ENCODE measurements around the gene WNT3A. TPM values are rescaled to one million over a fixed set of nuclear protein-coding genes. Genes with fewer than 3 reads are reported as not detected.
"Not testable (repeated sequence)": the region's sequence is repeated elsewhere in the genome, so short reads cannot be mapped to it uniquely, and the experiment has no call there.

Gene WNT3A
- total and polyA plus RNA-seq, 2 of the 4 experiments (the other 2 are of a cell fraction) = not detected

- H3K4me1 ChIP-seq (ENCODE audit: control insufficient read depth, insufficient read depth, low read length); H2BK15ac ChIP-seq (ENCODE audit: low read depth, low read length); H3K14ac ChIP-seq (replicated peaks; ENCODE audit: low read depth, low read length); H3K23ac ChIP-seq (ENCODE audit: low read depth, low read length); H3K27ac ChIP-seq (ENCODE audit: insufficient read depth, low read length); H3K18ac ChIP-seq (ENCODE audit: low read depth, low read length); H2BK5ac ChIP-seq (ENCODE audit: low read depth, low read length, poor library complexity, severe bottlenecking); H4K8ac ChIP-seq (ENCODE audit: low read depth in 2 of 2, low read length in 2 of 2); H3K56ac ChIP-seq (ENCODE audit: extremely low read depth, insufficient read depth, low read length); H3K79me1 ChIP-seq (ENCODE audit: low read depth in 1 of 2, low read length in 2 of 2); H3K9me1 ChIP-seq (ENCODE audit: insufficient read depth, low read length); H2AFZ ChIP-seq (replicated peaks; ENCODE audit: low read length, poor library complexity); H3K4me3 ChIP-seq (ENCODE audit: insufficient read depth, low read depth, low read length); H4K5ac ChIP-seq (ENCODE audit: low read depth, low read length); ATAC-seq (ENCODE audit: low read depth); DNase-seq; H2AK5ac ChIP-seq (ENCODE audit: low read depth, low read length); H3K9me3 ChIP-seq (ENCODE audit: control insufficient read depth, insufficient read depth, low read length); intact Hi-C loops (cut with micrococcal nuclease); dilution Hi-C loops (cut with HindIII; ENCODE audit: low sequenced_read_pairs, unreplicated experiment); CTCF ChIA-PET; H3K9ac ChIP-seq (ENCODE audit: low read depth, low read length); H2BK20ac ChIP-seq (ENCODE audit: low read depth, low read length); H2AK9ac ChIP-seq (replicated peaks; ENCODE audit: low read depth, low read length, poor library complexity); H4K20me1 ChIP-seq (ENCODE audit: insufficient read depth, low read length); in situ Hi-C loops (cut with MboI; ENCODE audit: low sequenced_read_pairs); H4K91ac ChIP-seq (ENCODE audit: insufficient read depth, low read depth, low read length); BruUV-seq (replicated peaks); H3K27me3 ChIP-seq (ENCODE audit: control insufficient read depth, insufficient read depth, low read length); H3K4ac ChIP-seq (ENCODE audit: low read depth, low read length); H3K4me2 ChIP-seq (ENCODE audit: low read depth, low read length); H2BK120ac ChIP-seq (ENCODE audit: low read depth, low read length); H3K36me3 ChIP-seq (ENCODE audit: control insufficient read depth, insufficient read depth, low read length); POLR2A ChIA-PET (ENCODE audit: unreplicated experiment): not testable (repeated sequence)
- 60% methylated on average over 2 of the region's 19 CpGs; no CpG with 5 or more reads in 1 of the 2 experiments for WGBS, 2 experiments (ENCODE audit: extremely low coverage in 2 of 2, insufficient read length in 1 of 2)
These were observed 34.5 kb upstream of the WNT3A start for GRCh38 chr1:227972283-227972679.

GRCh38 chr1:227972843-227973374, 33.9 kb upstream of the WNT3A start:
- CTCF ChIA-PET; dilution Hi-C loops (cut with HindIII; ENCODE audit: low sequenced_read_pairs, unreplicated experiment): not testable (repeated sequence)

More at GRCh38 chr1:227972843-227973374, 33.9 kb upstream of the WNT3A start:
- H2BK15ac ChIP-seq (ENCODE audit: low read depth, low read length); H3K4ac ChIP-seq (ENCODE audit: low read depth, low read length); POLR2A ChIA-PET (ENCODE audit: unreplicated experiment); H3K9me1 ChIP-seq (ENCODE audit: insufficient read depth, low read length); H3K4me3 ChIP-seq (ENCODE audit: insufficient read depth, low read depth, low read length); H3K27me3 ChIP-seq (ENCODE audit: control insufficient read depth, insufficient read depth, low read length); H4K8ac ChIP-seq (ENCODE audit: low read depth in 2 of 2, low read length in 2 of 2); H3K36me3 ChIP-seq (ENCODE audit: control insufficient read depth, insufficient read depth, low read length); H3K23ac ChIP-seq (ENCODE audit: low read depth, low read length); H2BK20ac ChIP-seq (ENCODE audit: low read depth, low read length); H4K20me1 ChIP-seq (ENCODE audit: insufficient read depth, low read length); H2AK5ac ChIP-seq (ENCODE audit: low read depth, low read length); H3K9ac ChIP-seq (ENCODE audit: low read depth, low read length); H3K56ac ChIP-seq (ENCODE audit: extremely low read depth, insufficient read depth, low read length); intact Hi-C loops (cut with micrococcal nuclease); DNase-seq; H3K9me3 ChIP-seq (ENCODE audit: control insufficient read depth, insufficient read depth, low read length); H3K4me1 ChIP-seq (ENCODE audit: control insufficient read depth, insufficient read depth, low read length); H3K79me1 ChIP-seq (ENCODE audit: low read depth in 1 of 2, low read length in 2 of 2); BruUV-seq (replicated peaks); H2AFZ ChIP-seq (replicated peaks; ENCODE audit: low read length, poor library complexity); H3K14ac ChIP-seq (replicated peaks; ENCODE audit: low read depth, low read length); H2BK120ac ChIP-seq (ENCODE audit: low read depth, low read length); H2BK5ac ChIP-seq (ENCODE audit: low read depth, low read length, poor library complexity, severe bottlenecking); H4K5ac ChIP-seq (ENCODE audit: low read depth, low read length); H4K91ac ChIP-seq (ENCODE audit: insufficient read depth, low read depth, low read length); H3K4me2 ChIP-seq (ENCODE audit: low read depth, low read length); H3K18ac ChIP-seq (ENCODE audit: low read depth, low read length); H2AK9ac ChIP-seq (replicated peaks; ENCODE audit: low read depth, low read length, poor library complexity); in situ Hi-C loops (cut with MboI; ENCODE audit: low sequenced_read_pairs); ATAC-seq (ENCODE audit: low read depth); H3K27ac ChIP-seq (ENCODE audit: insufficient read depth, low read length): not testable (repeated sequence)
- 70% methylated on average over 11 of the region's 22 CpGs; no CpG with 5 or more reads in 1 of the 2 experiments for WGBS, 2 experiments (ENCODE audit: extremely low coverage in 2 of 2, insufficient read length in 1 of 2)
